Skeletal muscle tissue (tissue), 4 donors: ENCODE measurements around the gene MROH8. TPM values are rescaled to one million over a fixed set of nuclear protein-coding genes. Genes with fewer than 3 reads are reported as not detected.
A peak's percentile ranks its signal among the peaks of the same experiment; 100 is the strongest.

Experiments
- H3K27ac ChIP-seq: one replicate; pipeline ENCODE4 v1.7.0; 2013; ENCODE audit warnings: mild to moderate bottlenecking, low read depth, low read length, inconsistent platforms
- H3K27me3 ChIP-seq, 3 donors: one replicate each; pipeline ENCODE4 v1.7.0; 2013; ENCODE audit warnings: low read length in 3 of 3; ENCODE audit not compliant: control insufficient read depth in 3 of 3, insufficient read depth in 3 of 3
- H3K36me3 ChIP-seq, 3 donors: one replicate each; pipeline ENCODE4 v1.7.0; 2013; ENCODE audit warnings: low read length in 3 of 3; ENCODE audit not compliant: control insufficient read depth in 3 of 3, insufficient read depth in 3 of 3
- H3K4me1 ChIP-seq, 3 donors: one replicate each; pipeline ENCODE4 v1.7.0; 2013; ENCODE audit warnings: low read length in 3 of 3, mild to moderate bottlenecking in 3 of 3; ENCODE audit not compliant: control insufficient read depth in 3 of 3, insufficient read depth in 3 of 3
- H3K4me3 ChIP-seq, 3 donors: one replicate each; pipeline ENCODE4 v1.7.0; 2013; ENCODE audit warnings: low read length in 3 of 3
- H3K9ac ChIP-seq, 3 donors: one replicate each; pipeline ENCODE4 v1.7.0; 2013; ENCODE audit warnings: low read length in 3 of 3, mild to moderate bottlenecking in 3 of 3, moderate library complexity in 2 of 3, low read depth in 1 of 3
- H3K9me3 ChIP-seq, 3 donors: one replicate each; pipeline ENCODE4 v1.7.0; 2013; ENCODE audit warnings: low read length in 3 of 3; ENCODE audit not compliant: control insufficient read depth in 3 of 3
- total RNA-seq: library from RNA; depleted of rRNA; stranded (reverse); fragments of >200 nt; gene quantifications from one replicate; pipeline ENCODE4 v1.2.3, GENCODE V29; 2014
- donor health status: Osteomylitis.

Gene MROH8
- total RNA-seq, 1 donor from 2014 or later = 1.0 TPM

GRCh38 chr20:37218976-37219375 lies 39.6 kb upstream of the MROH8 start:
- H3K27ac ChIP-seq = no peak overlapping the region
- H3K4me1 ChIP-seq = peaks cover 0 to 12% (median 3%) of the 10 kb centered on the region in 3 donors
- H3K36me3 ChIP-seq = peaks cover 8 to 15% (median 10%) of the 10 kb centered on the region in 3 donors
- H3K27me3 ChIP-seq = no peaks in the 10 kb centered on the region
- H3K4me3 ChIP-seq = no peak overlapping the region
- H3K9ac ChIP-seq = no peak overlapping the region
- H3K9me3 ChIP-seq = no peaks in the 10 kb centered on the region

- Histone ChIP-seq H3K4me3 (no peak overlapping the region), H3K9ac (no peak overlapping the region), H3K9me3 (no peaks in the 10 kb centered on the region), H3K4me1 (peaks cover 0 to 12% (median 3%) of the 10 kb centered on the region in 3 donors), H3K27ac (no peak overlapping the region), H3K27me3 (no peaks in the 10 kb centered on the region), H3K36me3 (peaks cover 5 to 16% (median 12%) of the 10 kb centered on the region in 3 donors)
These were observed 39.1 kb upstream of the MROH8 start for GRCh38 chr20:37218441-37218840.

GRCh38 chr20:37209661-37210314 lies 30.4 kb upstream of the MROH8 start:
- Histone ChIP-seq H3K9me3 (no peaks in the 10 kb centered on the region), H3K9ac (no peak overlapping the region), H3K4me1 (no peaks in the 10 kb centered on the region), H3K4me3 (no peak overlapping the region), H3K27ac (no peak overlapping the region), H3K27me3 (no peaks in the 10 kb centered on the region), H3K36me3 (peaks cover 37 to 64% (median 60%) of the 10 kb centered on the region in 3 donors)

GRCh38 chr20:37209193-37209592 lies 29.8 kb upstream of the MROH8 start:
- Histone ChIP-seq H3K4me3 (no peak overlapping the region), H3K9me3 (no peaks in the 10 kb centered on the region), H3K4me1 (no peaks in the 10 kb centered on the region), H3K36me3 (peaks cover 43 to 65% (median 62%) of the 10 kb centered on the region in 3 donors), H3K27me3 (no peaks in the 10 kb centered on the region), H3K27ac (no peak overlapping the region), H3K9ac (no peak overlapping the region)

- Histone ChIP-seq H3K4me1 (no peaks in the 10 kb centered on the region), H3K27ac (no peak overlapping the region), H3K4me3 (no peak overlapping the region), H3K36me3 (peaks cover 43 to 59% (median 57%) of the 10 kb centered on the region in 3 donors), H3K9ac (no peak overlapping the region), H3K9me3 (no peaks in the 10 kb centered on the region), H3K27me3 (no peaks in the 10 kb centered on the region)
These were observed 27.8 kb upstream of the MROH8 start for GRCh38 chr20:37207171-37207570.

- Histone ChIP-seq H3K27ac (no peak overlapping the region), H3K4me3 (no peak overlapping the region), H3K9ac (no peak overlapping the region), H3K9me3 (no peaks in the 10 kb centered on the region), H3K4me1 (no peaks in the 10 kb centered on the region), H3K27me3 (no peaks in the 10 kb centered on the region), H3K36me3 (peaks cover 44 to 62% (median 59%) of the 10 kb centered on the region in 3 donors)
These were observed 26.4 kb upstream of the MROH8 start for GRCh38 chr20:37205794-37206193.

- H3K4me3 ChIP-seq = no peak overlapping the region
- no peaks in the 10 kb centered on the region for H3K27me3 ChIP-seq
- H3K4me1 ChIP-seq = no peaks in the 10 kb centered on the region
- H3K27ac ChIP-seq = no peak overlapping the region
- peaks cover 47 to 65% (median 59%) of the 10 kb centered on the region in 3 donors for H3K36me3 ChIP-seq
- no peaks in the 10 kb centered on the region for H3K9me3 ChIP-seq
- no peak overlapping the region for H3K9ac ChIP-seq
These were observed 25.8 kb upstream of the MROH8 start for GRCh38 chr20:37205130-37205529.

GRCh38 chr20:37204056-37204455 lies 24.7 kb upstream of the MROH8 start:
- peaks cover 5 to 9% (median 5%) of the 10 kb centered on the region in 3 donors for H3K4me1 ChIP-seq
- peaks cover 54 to 66% (median 63%) of the 10 kb centered on the region in 3 donors for H3K36me3 ChIP-seq
- H3K4me3 ChIP-seq = no peak overlapping the region
- H3K9ac ChIP-seq = no peak overlapping the region
- no peaks in the 10 kb centered on the region for H3K27me3 ChIP-seq
- no peak overlapping the region for H3K27ac ChIP-seq
- H3K9me3 ChIP-seq = no peaks in the 10 kb centered on the region

- H3K36me3 ChIP-seq = peaks cover 46 to 57% (median 56%) of the 10 kb centered on the region in 3 donors
- no peak overlapping the region for H3K9ac ChIP-seq
These were observed 23.1 kb upstream of the MROH8 start for GRCh38 chr20:37202267-37202943.

GRCh38 chr20:37201827-37202162 lies 22.4 kb upstream of the MROH8 start:
- no peak overlapping the region for H3K4me3 ChIP-seq
- peak overlapping the region; percentile 16 for H3K27ac ChIP-seq
- H3K4me1 ChIP-seq = peaks cover 7 to 17% (median 13%) of the 10 kb centered on the region in 3 donors
- H3K9me3 ChIP-seq = no peaks in the 10 kb centered on the region
- peaks cover 40 to 51% (median 51%) of the 10 kb centered on the region in 3 donors for H3K36me3 ChIP-seq
- no peaks in the 10 kb centered on the region for H3K27me3 ChIP-seq
- H3K9ac ChIP-seq = no peak overlapping the region

More at GRCh38 chr20:37202267-37202943, 23.1 kb upstream of the MROH8 start:
- Histone ChIP-seq H3K9me3 (no peaks in the 10 kb centered on the region), H3K4me3 (no peak overlapping the region), H3K4me1 (peaks cover 7 to 17% (median 13%) of the 10 kb centered on the region in 3 donors), H3K27me3 (no peaks in the 10 kb centered on the region), H3K27ac (peak overlapping the region; percentile 16)
